RWPE2 (cell line): ENCODE measurements around the gene ABCA1.

Experiments
- ATAC-seq: fragments of 200-7000 bp; cut with Tn5 transposase; 3 replicates; pipeline ENCODE4 v1.9.1; 2021; ENCODE audit warnings: low read depth
- DNase-seq: peaks from one replicate; pipeline ENCODE4 v3.0.0-alpha.2; 2020; ENCODE audit warnings: low spot score
- H3K27ac ChIP-seq: fragments of 450-650 bp; 2 replicates; pipeline ENCODE4 v1.5.1; 2017; ENCODE audit warnings: mild to moderate bottlenecking; ENCODE audit not compliant: poor library complexity, severe bottlenecking
- H3K27me3 ChIP-seq: fragments of 250-450 bp; sonication (Bioruptor Pico); 2 replicates; pipeline ENCODE4 v1.5.1; 2021; ENCODE audit warnings: mild to moderate bottlenecking, moderate library complexity; ENCODE audit not compliant: insufficient read depth, poor library complexity, severe bottlenecking
- H3K36me3 ChIP-seq: fragments of 250-450 bp; sonication (Bioruptor Pico); 2 replicates; pipeline ENCODE4 v1.5.1; 2020; ENCODE audit warnings: low read depth, mild to moderate bottlenecking, moderate library complexity
- H3K4me1 ChIP-seq: fragments of 250-450 bp; sonication (Bioruptor Pico); 2 replicates; pipeline ENCODE4 v1.5.1; 2021; ENCODE audit warnings: mild to moderate bottlenecking, moderate library complexity; ENCODE audit not compliant: insufficient read depth, poor library complexity, severe bottlenecking
- H3K4me3 ChIP-seq: fragments of 250-450 bp; sonication (Bioruptor Pico); 2 replicates; pipeline ENCODE4 v1.5.1; 2021; ENCODE audit warnings: mild to moderate bottlenecking, moderate library complexity; ENCODE audit not compliant: severe bottlenecking
- H3K9me3 ChIP-seq: fragments of 250-450 bp; sonication (Bioruptor Pico); 2 replicates; pipeline ENCODE4 v1.5.1; 2021; ENCODE audit warnings: mild to moderate bottlenecking, moderate library complexity; ENCODE audit not compliant: severe bottlenecking
- CTCF ChIP-seq: fragments of 450-650 bp; IDR thresholded peaks from one replicate; pipeline ENCODE4 v1.5.1; 2017; ENCODE audit warnings: mild to moderate bottlenecking, moderate library complexity; ENCODE audit not compliant: poor library complexity, severe bottlenecking

Gene ABCA1

DNA sequence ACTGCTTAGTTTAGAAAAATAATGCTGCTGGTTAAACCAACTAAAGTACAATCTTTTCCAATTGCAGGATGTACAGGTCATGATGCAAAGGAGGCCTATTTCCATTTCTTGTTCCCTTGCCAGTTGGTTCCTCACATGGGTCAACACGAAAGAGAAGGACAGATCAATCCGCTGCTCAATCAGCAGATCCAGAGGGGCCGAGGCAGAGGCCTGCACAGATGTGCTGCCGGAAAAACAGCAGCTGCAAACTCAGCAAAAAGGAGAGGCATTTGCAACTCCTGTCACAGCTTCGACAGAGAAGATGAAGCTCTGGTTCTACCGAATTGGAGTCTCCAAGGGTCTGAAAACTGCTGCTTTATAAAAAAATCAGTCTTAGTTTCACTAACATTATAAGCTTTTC lies 94.3 kb downstream of the ABCA1 start:
- ATAC-seq (no peak), DNase-seq (no peak)
- Histone ChIP-seq H3K4me1 (no peaks in the 10 kb centered on the region), H3K9me3 (no peaks in the 10 kb centered on the region), H3K27ac (no peak overlapping the region), H3K4me3 (no peak overlapping the region), H3K36me3 (peaks cover 19% of the 10 kb centered on the region; the same call in 1 of the 2 replicates), H3K27me3 (no peaks in the 10 kb centered on the region)
- TF ChIP-seq CTCF = no peak

- TF ChIP-seq CTCF = no peak
- no peak overlapping the region for H3K27ac ChIP-seq
These were observed 96.3 kb downstream of the ABCA1 start for GRCh38 chr9:104831681-104832080.

DNA sequence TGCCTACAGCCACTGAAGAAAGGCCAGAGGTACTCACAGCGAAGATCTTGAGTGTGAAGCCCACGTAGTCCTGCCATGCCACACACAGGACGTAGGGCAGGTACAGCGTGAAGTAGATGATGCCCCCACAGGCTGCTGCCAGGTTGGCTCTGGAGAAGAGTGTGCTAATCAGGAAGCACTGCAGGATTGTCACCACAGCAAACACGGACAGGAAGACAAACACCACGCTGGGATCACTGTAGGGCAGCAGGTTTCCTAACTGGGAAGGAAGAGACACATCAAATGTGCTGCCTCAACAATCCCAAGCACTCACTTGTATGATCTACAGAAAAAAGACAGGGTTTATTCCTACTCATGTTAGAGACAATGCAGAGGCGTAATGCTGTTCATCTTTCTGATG lies 101.0 kb downstream of the ABCA1 start:
- H3K9me3 ChIP-seq = no peaks in the 10 kb centered on the region
- H3K36me3 ChIP-seq = peaks cover 36% of the 10 kb centered on the region
- no peak overlapping the region for H3K4me3 ChIP-seq
- H3K27me3 ChIP-seq = no peaks in the 10 kb centered on the region
- H3K4me1 ChIP-seq = no peaks in the 10 kb centered on the region
- no peak for TF ChIP-seq CTCF
- no peak for ATAC-seq
- no peak overlapping the region for H3K27ac ChIP-seq
- DNase-seq = no peak

More at GRCh38 chr9:104831681-104832080, 96.3 kb downstream of the ABCA1 start:
- Histone ChIP-seq H3K36me3 (peaks cover 24% of the 10 kb centered on the region), H3K4me1 (no peaks in the 10 kb centered on the region), H3K9me3 (no peaks in the 10 kb centered on the region), H3K27me3 (no peaks in the 10 kb centered on the region), H3K4me3 (no peak overlapping the region)
- ATAC-seq (peak; percentile 66; the same call in 2 of the 3 replicates), DNase-seq (no peak)

- Histone ChIP-seq H3K36me3 (peaks cover 36% of the 10 kb centered on the region), H3K4me3 (no peak overlapping the region)
These were observed 101.7 kb downstream of the ABCA1 start for GRCh38 chr9:104826079-104826775.

More at GRCh38 chr9:104826079-104826775, 101.7 kb downstream of the ABCA1 start:
- DNase-seq (no peak), ATAC-seq (no peak)
- no peak for TF ChIP-seq CTCF
- no peaks in the 10 kb centered on the region for H3K27me3 ChIP-seq
- H3K27ac ChIP-seq = no peak overlapping the region
- no peaks in the 10 kb centered on the region for H3K4me1 ChIP-seq
- no peaks in the 10 kb centered on the region for H3K9me3 ChIP-seq
